ENCODE results near the gene RALGAPB.
A peak's percentile ranks its signal among the peaks of the same experiment; 100 is the strongest.

GRCh38 chr20:38435555-38435939, 37.1 kb upstream of the RALGAPB start:
- TF ChIP-seq POLR2A (IDR thresholded peaks at IDR 0.05), result no peak
- TF ChIP-seq, protein P1, sequence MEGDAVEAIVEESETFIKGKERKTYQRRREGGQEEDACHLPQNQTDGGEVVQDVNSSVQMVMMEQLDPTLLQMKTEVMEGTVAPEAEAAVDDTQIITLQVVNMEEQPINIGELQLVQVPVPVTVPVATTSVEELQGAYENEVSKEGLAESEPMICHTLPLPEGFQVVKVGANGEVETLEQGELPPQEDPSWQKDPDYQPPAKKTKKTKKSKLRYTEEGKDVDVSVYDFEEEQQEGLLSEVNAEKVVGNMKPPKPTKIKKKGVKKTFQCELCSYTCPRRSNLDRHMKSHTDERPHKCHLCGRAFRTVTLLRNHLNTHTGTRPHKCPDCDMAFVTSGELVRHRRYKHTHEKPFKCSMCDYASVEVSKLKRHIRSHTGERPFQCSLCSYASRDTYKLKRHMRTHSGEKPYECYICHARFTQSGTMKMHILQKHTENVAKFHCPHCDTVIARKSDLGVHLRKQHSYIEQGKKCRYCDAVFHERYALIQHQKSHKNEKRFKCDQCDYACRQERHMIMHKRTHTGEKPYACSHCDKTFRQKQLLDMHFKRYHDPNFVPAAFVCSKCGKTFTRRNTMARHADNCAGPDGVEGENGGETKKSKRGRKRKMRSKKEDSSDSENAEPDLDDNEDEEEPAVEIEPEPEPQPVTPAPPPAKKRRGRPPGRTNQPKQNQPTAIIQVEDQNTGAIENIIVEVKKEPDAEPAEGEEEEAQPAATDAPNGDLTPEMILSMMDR (IDR thresholded peaks at IDR 0.05), result peak in 1 of 6 experiments; percentile 2
